WTC11 (cell line): ENCODE data around the gene RP2. TPM values are rescaled to one million over a fixed set of nuclear protein-coding genes. Genes with fewer than 3 reads are reported as not detected.

Experiments used
- ATAC-seq: fragments of 200-7000 bp; cut with Tn5 transposase; 2 replicates; pipeline ENCODE4 v1.10.0; 2021; ENCODE audit warnings: mild to moderate bottlenecking, moderate library complexity
- CTCF ChIA-PET: fragments of 300-600 bp; sonication (Branson Sonifier 250); formaldehyde crosslinking; loops from one replicate; lab custom pipeline; 2021; ENCODE audit warnings: antibody characterized with exemption; lab: Charles Lee
- POLR2A ChIA-PET: fragments of 350-600 bp; sonication (Branson Sonifier 250); formaldehyde crosslinking; loops from one replicate; lab custom pipeline; 2021; ENCODE audit warnings: antibody characterized with exemption; lab: Charles Lee
- DNase-seq: peaks from one replicate; pipeline ENCODE4 v3.0.0; 2021; ENCODE audit warnings: low spot score
- H3K27ac Mint-ChIP-seq: 2 replicates; pipeline ENCODE4 v1.8.0; 2021; ENCODE audit warnings: mixed read lengths
- H3K27me3 Mint-ChIP-seq: 2 replicates; pipeline ENCODE4 v1.8.0; 2021; ENCODE audit warnings: low read depth, mild to moderate bottlenecking, moderate library complexity, mixed read lengths
- H3K36me3 Mint-ChIP-seq: 2 replicates; pipeline ENCODE4 v1.8.0; 2021; ENCODE audit warnings: mixed read lengths
- H3K4me1 Mint-ChIP-seq: 2 replicates; pipeline ENCODE4 v1.8.0; 2022; ENCODE audit warnings: mixed read lengths
- H3K4me3 Mint-ChIP-seq: 2 replicates; pipeline ENCODE4 v1.8.0; 2021; ENCODE audit warnings: mild to moderate bottlenecking, moderate library complexity, mixed read lengths
- H3K9me3 Mint-ChIP-seq: 2 replicates; pipeline ENCODE4 v1.8.0; 2021; ENCODE audit warnings: mixed read lengths
- FOXK1 ChIP-seq: sonication (generic); formaldehyde crosslinking; IDR thresholded peaks from 2 replicates; pipeline ENCODE4 v1.8.0; 2022; ENCODE audit warnings: mild to moderate bottlenecking, moderate library complexity, missing genetic modification reagents
- KAT7 ChIP-seq: sonication (generic); formaldehyde crosslinking; IDR thresholded peaks from 2 replicates; pipeline ENCODE4 v1.8.1; 2023; ENCODE audit warnings: missing genetic modification reagents, mild to moderate bottlenecking, borderline replicate concordance
- NFE2L1 ChIP-seq: sonication (generic); formaldehyde crosslinking; IDR thresholded peaks from 2 replicates; pipeline ENCODE4 v1.8.1; 2023; ENCODE audit warnings: missing genetic modification reagents
- TEAD4 ChIP-seq: sonication (generic); formaldehyde crosslinking; IDR thresholded peaks from 2 replicates; pipeline ENCODE4 v1.8.0; 2022; ENCODE audit warnings: mild to moderate bottlenecking, missing genetic modification reagents
- TP53 ChIP-seq: sonication (generic); formaldehyde crosslinking; IDR thresholded peaks from 2 replicates; pipeline ENCODE4 v1.8.1; 2023; ENCODE audit warnings: mild to moderate bottlenecking, missing genetic modification reagents
- ZNF121 ChIP-seq: sonication (generic); formaldehyde crosslinking; IDR thresholded peaks from 2 replicates; pipeline ENCODE4 v1.8.0; 2023; ENCODE audit warnings: missing genetic modification reagents
- ZNF219 ChIP-seq: sonication (generic); formaldehyde crosslinking; IDR thresholded peaks from 2 replicates; pipeline ENCODE4 v1.8.0; 2023; ENCODE audit warnings: missing genetic modification reagents, mild to moderate bottlenecking, borderline replicate concordance
- total RNA-seq: library from RNA; stranded (reverse); gene quantifications from 3 replicates; pipeline ENCODE4 v1.2.3, GENCODE V29; 2021
- TF ChIP-seq, protein P1 (sequence below): sonication (generic); formaldehyde crosslinking; IDR thresholded peaks from 2 replicates; pipeline ENCODE4 v1.8.1; 2022; ENCODE audit warnings: mild to moderate bottlenecking, moderate library complexity, missing genetic modification reagents
- TF ChIP-seq, protein P2 (sequence below): sonication (generic); formaldehyde crosslinking; IDR thresholded peaks from 2 replicates; pipeline ENCODE4 v1.8.1; 2022; ENCODE audit warnings: low read depth, mild to moderate bottlenecking, moderate library complexity, missing genetic modification reagents, borderline replicate concordance
- TF ChIP-seq, protein P3 (sequence below): sonication (generic); formaldehyde crosslinking; IDR thresholded peaks from 2 replicates; pipeline ENCODE4 v1.8.1; 2023; ENCODE audit warnings: mild to moderate bottlenecking, missing genetic modification reagents, moderate library complexity
- TF ChIP-seq, protein P4 (sequence below): sonication (generic); formaldehyde crosslinking; IDR thresholded peaks from 2 replicates; pipeline ENCODE4 v1.8.1; 2023; ENCODE audit warnings: mild to moderate bottlenecking, missing genetic modification reagents
- TF ChIP-seq, protein P5 (sequence below): fragments of 250-450 bp; sonication (Bioruptor Pico); IDR thresholded peaks from 2 replicates; pipeline ENCODE4 v1.9.0; 2021; ENCODE audit warnings: mild to moderate bottlenecking, borderline replicate concordance
- TF ChIP-seq, protein P6 (sequence below): fragments of 250-450 bp; sonication (Bioruptor Pico); IDR thresholded peaks from 2 replicates; pipeline ENCODE4 v1.8.0; 2021; ENCODE audit warnings: mild to moderate bottlenecking

Gene RP2
- total RNA-seq, 1 experiment from 2014 or later, result 6.9 TPM

DNA sequence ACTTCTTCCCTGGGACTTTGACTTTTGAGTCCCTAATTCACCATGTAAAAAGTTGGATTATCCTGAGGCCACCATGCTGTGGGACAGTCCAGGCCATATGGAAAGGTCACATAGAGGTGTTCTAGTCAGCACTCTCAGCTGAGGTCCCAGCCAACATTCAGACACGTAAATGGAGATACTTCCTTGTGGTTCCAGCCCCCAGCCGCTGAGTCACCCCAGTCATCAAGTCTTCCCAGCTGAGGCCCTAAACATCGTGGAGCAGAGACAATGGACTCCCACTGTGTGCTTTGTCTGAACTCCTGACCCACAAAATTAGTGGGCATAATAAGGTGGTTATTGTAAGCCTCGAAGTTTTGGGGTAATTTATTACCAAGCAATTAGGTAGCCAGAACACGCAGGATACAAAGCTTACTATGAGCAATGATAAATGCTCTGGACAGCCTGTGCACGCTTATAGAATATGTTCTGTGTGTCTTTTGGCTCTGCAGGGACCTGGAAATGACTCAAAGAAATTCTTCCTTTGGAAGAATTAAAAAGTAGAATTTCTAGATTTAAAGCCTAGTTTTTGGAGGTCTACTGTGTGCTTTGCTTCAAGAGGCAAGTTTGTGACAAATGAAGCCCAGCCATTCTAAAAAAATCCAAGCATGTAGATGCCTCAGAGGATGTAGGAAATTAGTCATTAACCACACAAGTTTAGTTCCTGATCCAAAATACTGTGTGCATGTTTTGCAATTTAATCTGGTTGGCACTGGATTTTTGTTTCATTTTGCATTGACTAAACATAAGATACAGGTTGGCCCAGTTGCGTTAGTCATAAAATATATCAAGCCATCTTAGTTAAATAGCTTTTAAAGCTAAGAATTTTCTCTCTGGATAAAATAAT lies 44.7 kb upstream of the RP2 start:
- peak; percentile 59 for ATAC-seq
- no peaks in the 10 kb centered on the region for H3K9me3 Mint-ChIP-seq
- no peak overlapping the region for H3K27ac Mint-ChIP-seq
- peaks cover 21% of the 10 kb centered on the region for H3K4me1 Mint-ChIP-seq
- ChIA-PET POLR2A (no interaction called here), CTCF (interaction anchor here (1.0 to 1.9 kb wide), 2 partner anchors 32 to 120 kb away, joined by 4 read pairs; partner anchors contain the start of gene JADE3)
- no peaks in the 10 kb centered on the region for H3K36me3 Mint-ChIP-seq
- H3K27me3 Mint-ChIP-seq, result no peaks in the 10 kb centered on the region; the same call in 1 of the 2 replicates
- peak; percentile 16 for DNase-seq
- TF ChIP-seq ZNF121 (CRISPR knock-in tag), result no peak
- TF ChIP-seq TP53 (CRISPR knock-in tag), result no peak
- TF ChIP-seq ZNF219, result no peak
- TF ChIP-seq FOXK1 (CRISPR knock-in tag), result no peak
- TF ChIP-seq KAT7 (CRISPR knock-in tag), result no peak
- TF ChIP-seq, protein P1, sequence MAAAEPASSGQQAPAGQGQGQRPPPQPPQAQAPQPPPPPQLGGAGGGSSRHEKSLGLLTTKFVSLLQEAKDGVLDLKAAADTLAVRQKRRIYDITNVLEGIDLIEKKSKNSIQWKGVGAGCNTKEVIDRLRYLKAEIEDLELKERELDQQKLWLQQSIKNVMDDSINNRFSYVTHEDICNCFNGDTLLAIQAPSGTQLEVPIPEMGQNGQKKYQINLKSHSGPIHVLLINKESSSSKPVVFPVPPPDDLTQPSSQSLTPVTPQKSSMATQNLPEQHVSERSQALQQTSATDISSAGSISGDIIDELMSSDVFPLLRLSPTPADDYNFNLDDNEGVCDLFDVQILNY (CRISPR knock-in tag), result no peak
- TF ChIP-seq TEAD4, result no peak
- TF ChIP-seq, protein P2, sequence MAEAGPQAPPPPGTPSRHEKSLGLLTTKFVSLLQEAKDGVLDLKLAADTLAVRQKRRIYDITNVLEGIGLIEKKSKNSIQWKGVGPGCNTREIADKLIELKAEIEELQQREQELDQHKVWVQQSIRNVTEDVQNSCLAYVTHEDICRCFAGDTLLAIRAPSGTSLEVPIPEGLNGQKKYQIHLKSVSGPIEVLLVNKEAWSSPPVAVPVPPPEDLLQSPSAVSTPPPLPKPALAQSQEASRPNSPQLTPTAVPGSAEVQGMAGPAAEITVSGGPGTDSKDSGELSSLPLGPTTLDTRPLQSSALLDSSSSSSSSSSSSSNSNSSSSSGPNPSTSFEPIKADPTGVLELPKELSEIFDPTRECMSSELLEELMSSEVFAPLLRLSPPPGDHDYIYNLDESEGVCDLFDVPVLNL (CRISPR knock-in tag), result no peak
- H3K4me3 Mint-ChIP-seq, result no peak overlapping the region

DNA sequence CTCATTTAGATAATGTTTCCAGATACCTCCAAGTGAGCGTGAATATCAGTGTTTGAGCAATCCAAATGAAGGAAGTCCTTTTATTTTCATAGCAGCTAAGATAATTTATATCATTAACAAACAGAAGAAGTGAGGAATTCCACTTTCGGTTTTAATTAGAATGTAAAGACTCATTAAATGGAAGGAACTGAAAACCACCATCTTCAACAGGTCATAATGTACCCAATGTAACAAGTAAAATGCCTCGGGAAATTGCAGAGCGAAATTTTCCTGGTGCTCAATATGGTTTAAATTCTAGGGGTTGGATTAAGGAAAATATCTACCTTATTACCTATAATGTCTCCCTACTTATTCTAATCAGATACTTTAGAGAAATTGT lies 44.0 kb upstream of the RP2 start:
- ChIA-PET POLR2A (no interaction called here), CTCF (interaction anchor here (1.9 kb wide), 1 partner anchor 33 kb away, joined by 4 read pairs; no protein-coding TSS in a partner anchor)
- no peaks in the 10 kb centered on the region; the same call in 1 of the 2 replicates for H3K27me3 Mint-ChIP-seq
- DNase-seq (no peak), ATAC-seq (no peak)
- no peak overlapping the region for H3K27ac Mint-ChIP-seq
- TF ChIP-seq NFE2L1 (CRISPR knock-in tag) (no peak), ZNF219 (no peak)
- TF ChIP-seq, protein P3, sequence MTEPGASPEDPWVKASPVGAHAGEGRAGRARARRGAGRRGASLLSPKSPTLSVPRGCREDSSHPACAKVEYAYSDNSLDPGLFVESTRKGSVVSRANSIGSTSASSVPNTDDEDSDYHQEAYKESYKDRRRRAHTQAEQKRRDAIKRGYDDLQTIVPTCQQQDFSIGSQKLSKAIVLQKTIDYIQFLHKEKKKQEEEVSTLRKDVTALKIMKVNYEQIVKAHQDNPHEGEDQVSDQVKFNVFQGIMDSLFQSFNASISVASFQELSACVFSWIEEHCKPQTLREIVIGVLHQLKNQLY, result no peak
- TF ChIP-seq, protein P4, sequence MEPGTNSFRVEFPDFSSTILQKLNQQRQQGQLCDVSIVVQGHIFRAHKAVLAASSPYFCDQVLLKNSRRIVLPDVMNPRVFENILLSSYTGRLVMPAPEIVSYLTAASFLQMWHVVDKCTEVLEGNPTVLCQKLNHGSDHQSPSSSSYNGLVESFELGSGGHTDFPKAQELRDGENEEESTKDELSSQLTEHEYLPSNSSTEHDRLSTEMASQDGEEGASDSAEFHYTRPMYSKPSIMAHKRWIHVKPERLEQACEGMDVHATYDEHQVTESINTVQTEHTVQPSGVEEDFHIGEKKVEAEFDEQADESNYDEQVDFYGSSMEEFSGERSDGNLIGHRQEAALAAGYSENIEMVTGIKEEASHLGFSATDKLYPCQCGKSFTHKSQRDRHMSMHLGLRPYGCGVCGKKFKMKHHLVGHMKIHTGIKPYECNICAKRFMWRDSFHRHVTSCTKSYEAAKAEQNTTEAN (CRISPR knock-in tag), result no peak
- TF ChIP-seq, protein P5, sequence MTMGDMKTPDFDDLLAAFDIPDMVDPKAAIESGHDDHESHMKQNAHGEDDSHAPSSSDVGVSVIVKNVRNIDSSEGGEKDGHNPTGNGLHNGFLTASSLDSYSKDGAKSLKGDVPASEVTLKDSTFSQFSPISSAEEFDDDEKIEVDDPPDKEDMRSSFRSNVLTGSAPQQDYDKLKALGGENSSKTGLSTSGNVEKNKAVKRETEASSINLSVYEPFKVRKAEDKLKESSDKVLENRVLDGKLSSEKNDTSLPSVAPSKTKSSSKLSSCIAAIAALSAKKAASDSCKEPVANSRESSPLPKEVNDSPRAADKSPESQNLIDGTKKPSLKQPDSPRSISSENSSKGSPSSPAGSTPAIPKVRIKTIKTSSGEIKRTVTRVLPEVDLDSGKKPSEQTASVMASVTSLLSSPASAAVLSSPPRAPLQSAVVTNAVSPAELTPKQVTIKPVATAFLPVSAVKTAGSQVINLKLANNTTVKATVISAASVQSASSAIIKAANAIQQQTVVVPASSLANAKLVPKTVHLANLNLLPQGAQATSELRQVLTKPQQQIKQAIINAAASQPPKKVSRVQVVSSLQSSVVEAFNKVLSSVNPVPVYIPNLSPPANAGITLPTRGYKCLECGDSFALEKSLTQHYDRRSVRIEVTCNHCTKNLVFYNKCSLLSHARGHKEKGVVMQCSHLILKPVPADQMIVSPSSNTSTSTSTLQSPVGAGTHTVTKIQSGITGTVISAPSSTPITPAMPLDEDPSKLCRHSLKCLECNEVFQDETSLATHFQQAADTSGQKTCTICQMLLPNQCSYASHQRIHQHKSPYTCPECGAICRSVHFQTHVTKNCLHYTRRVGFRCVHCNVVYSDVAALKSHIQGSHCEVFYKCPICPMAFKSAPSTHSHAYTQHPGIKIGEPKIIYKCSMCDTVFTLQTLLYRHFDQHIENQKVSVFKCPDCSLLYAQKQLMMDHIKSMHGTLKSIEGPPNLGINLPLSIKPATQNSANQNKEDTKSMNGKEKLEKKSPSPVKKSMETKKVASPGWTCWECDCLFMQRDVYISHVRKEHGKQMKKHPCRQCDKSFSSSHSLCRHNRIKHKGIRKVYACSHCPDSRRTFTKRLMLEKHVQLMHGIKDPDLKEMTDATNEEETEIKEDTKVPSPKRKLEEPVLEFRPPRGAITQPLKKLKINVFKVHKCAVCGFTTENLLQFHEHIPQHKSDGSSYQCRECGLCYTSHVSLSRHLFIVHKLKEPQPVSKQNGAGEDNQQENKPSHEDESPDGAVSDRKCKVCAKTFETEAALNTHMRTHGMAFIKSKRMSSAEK, result no peak
- TF ChIP-seq, protein P6, sequence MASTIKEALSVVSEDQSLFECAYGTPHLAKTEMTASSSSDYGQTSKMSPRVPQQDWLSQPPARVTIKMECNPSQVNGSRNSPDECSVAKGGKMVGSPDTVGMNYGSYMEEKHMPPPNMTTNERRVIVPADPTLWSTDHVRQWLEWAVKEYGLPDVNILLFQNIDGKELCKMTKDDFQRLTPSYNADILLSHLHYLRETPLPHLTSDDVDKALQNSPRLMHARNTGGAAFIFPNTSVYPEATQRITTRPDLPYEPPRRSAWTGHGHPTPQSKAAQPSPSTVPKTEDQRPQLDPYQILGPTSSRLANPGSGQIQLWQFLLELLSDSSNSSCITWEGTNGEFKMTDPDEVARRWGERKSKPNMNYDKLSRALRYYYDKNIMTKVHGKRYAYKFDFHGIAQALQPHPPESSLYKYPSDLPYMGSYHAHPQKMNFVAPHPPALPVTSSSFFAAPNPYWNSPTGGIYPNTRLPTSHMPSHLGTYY (CRISPR knock-in tag), result no peak
- H3K4me3 Mint-ChIP-seq, result no peak overlapping the region
- no peaks in the 10 kb centered on the region for H3K9me3 Mint-ChIP-seq
- no peaks in the 10 kb centered on the region for H3K36me3 Mint-ChIP-seq
- H3K4me1 Mint-ChIP-seq, result peaks cover 21% of the 10 kb centered on the region
